Neural cell (in vitro differentiated cells): ENCODE measurements around the gene SLC6A9. TPM values are rescaled to one million over a fixed set of nuclear protein-coding genes. Genes with fewer than 3 reads are reported as not detected.

Experiments used
- H2AFZ ChIP-seq: fragments of 200-600, 300-800 bp; sonication (generic), shearing (Covaris generic); 2 replicates; pipeline ENCODE4 v1.6.0; 2014; ENCODE audit warnings: low read depth, mild to moderate bottlenecking, antibody characterized with exemption, low read length, moderate library complexity
- H3F3A ChIP-seq: fragments of 200-600 bp; shearing (Covaris generic); 2 replicates; pipeline ENCODE4 v1.6.1; 2016; ENCODE audit warnings: mild to moderate bottlenecking, moderate library complexity, mixed read lengths, antibody characterized with exemption, low read length; ENCODE audit not compliant: insufficient read depth, poor library complexity, severe bottlenecking
- H3K27ac ChIP-seq: fragments of 200-600, 300-800 bp; sonication (generic), shearing (Covaris generic); 2 replicates; pipeline ENCODE4 v1.5.1; 2014; ENCODE audit warnings: mild to moderate bottlenecking, low read length, moderate library complexity
- H3K27me3 ChIP-seq: fragments of 300-800, 200-600 bp; sonication (generic), shearing (Covaris generic); 2 replicates; pipeline ENCODE4 v1.6.0; 2014; ENCODE audit warnings: mild to moderate bottlenecking, low read depth, low read length, moderate library complexity; ENCODE audit not compliant: insufficient read depth
- H3K36me3 ChIP-seq: fragments of 300-800, 200-600 bp; sonication (generic), shearing (Covaris generic); 2 replicates; pipeline ENCODE4 v1.5.1; 2014; ENCODE audit warnings: mild to moderate bottlenecking, antibody characterized with exemption, low read length, moderate library complexity; ENCODE audit not compliant: insufficient read depth
- H3K4me2 ChIP-seq: fragments of 300-800, 200-600 bp; sonication (generic), shearing (Covaris generic); 2 replicates; pipeline ENCODE4 v1.6.0; 2014; ENCODE audit warnings: mild to moderate bottlenecking, low read length
- H3K4me3 ChIP-seq: fragments of 300-800, 200-600 bp; sonication (generic), shearing (Covaris generic); 2 replicates; pipeline ENCODE4 v1.5.1; 2014; ENCODE audit warnings: mild to moderate bottlenecking, low read length, moderate library complexity
- H3K79me2 ChIP-seq: fragments of 200-600 bp; shearing (Covaris generic); replicated peaks from 2 replicates; pipeline ENCODE4 v1.6.0; 2014; ENCODE audit warnings: mild to moderate bottlenecking, low read length, moderate library complexity; ENCODE audit not compliant: insufficient read depth
- H3K9ac ChIP-seq: fragments of 300-800, 200-600 bp; sonication (generic), shearing (Covaris generic); 2 replicates; pipeline ENCODE4 v1.6.1; 2016; ENCODE audit warnings: mild to moderate bottlenecking, low read length, mixed read lengths
- H3K9me2 ChIP-seq: fragments of 200-600 bp; shearing (Covaris generic); 2 replicates; pipeline ENCODE4 v1.6.1; 2016; ENCODE audit warnings: mild to moderate bottlenecking, low read length, mixed read lengths; ENCODE audit not compliant: insufficient read depth
- H3K9me3 ChIP-seq: fragments of 200-600, 300-800 bp; sonication (generic), shearing (Covaris generic); 2 replicates; pipeline ENCODE4 v1.6.1; 2016; ENCODE audit warnings: mild to moderate bottlenecking, mixed run types, low read length, moderate library complexity, mixed read lengths
- H4K20me1 ChIP-seq: fragments of 200-600 bp; shearing (Covaris generic); 2 replicates; pipeline ENCODE4 v1.6.1; 2016; ENCODE audit warnings: mild to moderate bottlenecking, mixed run types; ENCODE audit not compliant: insufficient read depth
- CTCF ChIP-seq: fragments of 450-650 bp; IDR thresholded peaks from 2 replicates; pipeline ENCODE4 v1.5.1; 2014; ENCODE audit warnings: antibody characterized with exemption, mild to moderate bottlenecking, moderate library complexity; ENCODE audit not compliant: poor library complexity, severe bottlenecking
- EP300 ChIP-seq: fragments of 450-650 bp; conservative IDR thresholded peaks from 2 replicates; pipeline ENCODE4 v1.6.1; 2014; ENCODE audit warnings: antibody characterized with exemption, mild to moderate bottlenecking, moderate library complexity; ENCODE audit not compliant: poor library complexity, severe bottlenecking
- EZH2 ChIP-seq: fragments of 200-600, 300-800 bp; shearing (Covaris generic), sonication (generic); IDR thresholded peaks from 2 replicates; pipeline ENCODE4 v1.6.1; 2014; ENCODE audit warnings: antibody characterized with exemption, low read length, borderline replicate concordance, mild to moderate bottlenecking; ENCODE audit not compliant: insufficient read depth, poor library complexity, severe bottlenecking
- MXI1 ChIP-seq: fragments of 450-650 bp; conservative IDR thresholded peaks from 2 replicates; pipeline ENCODE4 v1.6.1; 2014; ENCODE audit warnings: antibody characterized with exemption, mild to moderate bottlenecking; ENCODE audit not compliant: poor library complexity, severe bottlenecking
- POLR2AphosphoS5 ChIP-seq: IDR thresholded peaks from 2 replicates; pipeline ENCODE4 v1.6.1; 2012
- RAD21 ChIP-seq: fragments of 450-650 bp; conservative IDR thresholded peaks from 2 replicates; pipeline ENCODE4 v1.6.1; 2014; ENCODE audit warnings: antibody characterized with exemption, mild to moderate bottlenecking, moderate library complexity
- REST ChIP-seq: IDR thresholded peaks from 2 replicates; pipeline ENCODE4 v1.6.1; 2012; ENCODE audit warnings: borderline replicate concordance
- SMC3 ChIP-seq: fragments of 450-650 bp; conservative IDR thresholded peaks from 2 replicates; pipeline ENCODE4 v1.6.1; 2014; ENCODE audit warnings: antibody characterized with exemption, mild to moderate bottlenecking, moderate library complexity; ENCODE audit not compliant: poor library complexity
- TAF1 ChIP-seq: IDR thresholded peaks from 2 replicates; pipeline ENCODE4 v1.6.1; 2012; ENCODE audit warnings: low read depth
- polyA plus RNA-seq: library from polyadenylated mRNA; depleted of rRNA; stranded (reverse); fragments of >200 nt; gene quantifications from 2 replicates; pipeline ENCODE4 v1.2.3, GENCODE V29; 2014

The SLC6A9 gene
- polyA plus RNA-seq, 1 donor from 2014 or later = 1.3 TPM

GRCh38 chr1:44034976-44035716, 3.9 kb upstream of the SLC6A9 start:
- TF ChIP-seq EP300 = no peak
- TF ChIP-seq TAF1 = no peak
- no peak for TF ChIP-seq RAD21
- no peak for TF ChIP-seq POLR2AphosphoS5
- TF ChIP-seq REST = no peak
- TF ChIP-seq CTCF = no peak
- no peak for TF ChIP-seq MXI1
- TF ChIP-seq EZH2 = no peak
- no peak for TF ChIP-seq SMC3
- Histone ChIP-seq H3K27me3 (no peaks in the 10 kb centered on the region), H3F3A (no peaks in the 10 kb centered on the region), H3K36me3 (no peaks in the 10 kb centered on the region), H3K27ac (no peak overlapping the region), H2AFZ (no peak overlapping the region), H3K79me2 (no peaks in the 10 kb centered on the region), H3K9me3 (no peaks in the 10 kb centered on the region), H3K4me3 (no peak overlapping the region), H3K4me2 (no peak overlapping the region), H4K20me1 (no peaks in the 10 kb centered on the region), H3K9me2 (no peaks in the 10 kb centered on the region), H3K9ac (no peak overlapping the region)

- H4K20me1 ChIP-seq = no peaks in the 10 kb centered on the region
- no peak overlapping the region for H3K9ac ChIP-seq
- no peak overlapping the region for H2AFZ ChIP-seq
- no peaks in the 10 kb centered on the region for H3K9me2 ChIP-seq
- no peaks in the 10 kb centered on the region for H3K9me3 ChIP-seq
- H3F3A ChIP-seq = no peaks in the 10 kb centered on the region
- H3K4me2 ChIP-seq = no peak overlapping the region
- H3K79me2 ChIP-seq = no peaks in the 10 kb centered on the region
- no peak overlapping the region for H3K4me3 ChIP-seq
- no peak overlapping the region for H3K27ac ChIP-seq
- no peak for TF ChIP-seq POLR2AphosphoS5
- no peak for TF ChIP-seq CTCF
- TF ChIP-seq EZH2 = no peak
- no peak for TF ChIP-seq MXI1
- no peak for TF ChIP-seq RAD21
- no peak for TF ChIP-seq REST
- TF ChIP-seq EP300 = no peak
- no peak for TF ChIP-seq TAF1
- no peak for TF ChIP-seq SMC3
- no peaks in the 10 kb centered on the region for H3K36me3 ChIP-seq
- H3K27me3 ChIP-seq = no peaks in the 10 kb centered on the region
Observed at GRCh38 chr1:44034423-44034822, 3.2 kb upstream of the SLC6A9 start.
